GM19025 (cell line): ENCODE measurements around the gene TFF3.

Experiments used
- ATAC-seq: cut with Tn5 transposase; IDR thresholded peaks from one replicate; pipeline ENCODE4 v1.9.1; 2021; ENCODE audit warnings: mild to moderate bottlenecking, low read depth, moderate library complexity; ENCODE audit not compliant: unreplicated experiment

The TFF3 gene

DNA sequence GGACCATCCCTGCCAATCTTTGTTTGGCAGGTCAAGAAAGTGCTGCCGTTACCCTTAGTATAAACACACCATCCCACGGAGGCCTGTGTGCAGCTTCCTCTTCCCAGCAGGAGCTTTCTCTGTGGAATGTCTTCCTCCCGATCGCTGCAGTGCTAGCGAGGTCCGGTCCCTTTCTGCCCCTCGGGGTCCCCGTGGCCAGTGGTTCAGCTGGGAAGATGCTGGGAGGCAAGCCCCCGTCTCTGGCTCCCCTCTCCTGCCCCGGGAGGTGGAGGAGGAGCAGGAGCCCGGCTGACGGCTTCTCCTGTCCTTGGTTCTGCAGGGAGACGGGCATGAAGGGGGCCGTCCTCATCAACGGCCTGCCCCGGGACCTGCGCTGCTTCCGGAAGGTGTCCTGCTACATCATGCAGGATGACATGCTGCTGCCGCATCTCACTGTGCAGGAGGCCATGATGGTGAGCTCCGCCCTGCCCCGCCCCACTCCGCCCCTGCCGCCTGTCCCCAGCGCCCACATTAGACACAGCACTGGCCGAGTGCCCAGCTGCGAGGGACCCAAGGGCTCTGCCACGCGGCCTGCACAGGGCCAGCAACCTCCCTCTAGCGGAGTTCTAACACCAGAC is 42.1 kb downstream of the TFF3 start:
- ATAC-seq, result no peak

DNA sequence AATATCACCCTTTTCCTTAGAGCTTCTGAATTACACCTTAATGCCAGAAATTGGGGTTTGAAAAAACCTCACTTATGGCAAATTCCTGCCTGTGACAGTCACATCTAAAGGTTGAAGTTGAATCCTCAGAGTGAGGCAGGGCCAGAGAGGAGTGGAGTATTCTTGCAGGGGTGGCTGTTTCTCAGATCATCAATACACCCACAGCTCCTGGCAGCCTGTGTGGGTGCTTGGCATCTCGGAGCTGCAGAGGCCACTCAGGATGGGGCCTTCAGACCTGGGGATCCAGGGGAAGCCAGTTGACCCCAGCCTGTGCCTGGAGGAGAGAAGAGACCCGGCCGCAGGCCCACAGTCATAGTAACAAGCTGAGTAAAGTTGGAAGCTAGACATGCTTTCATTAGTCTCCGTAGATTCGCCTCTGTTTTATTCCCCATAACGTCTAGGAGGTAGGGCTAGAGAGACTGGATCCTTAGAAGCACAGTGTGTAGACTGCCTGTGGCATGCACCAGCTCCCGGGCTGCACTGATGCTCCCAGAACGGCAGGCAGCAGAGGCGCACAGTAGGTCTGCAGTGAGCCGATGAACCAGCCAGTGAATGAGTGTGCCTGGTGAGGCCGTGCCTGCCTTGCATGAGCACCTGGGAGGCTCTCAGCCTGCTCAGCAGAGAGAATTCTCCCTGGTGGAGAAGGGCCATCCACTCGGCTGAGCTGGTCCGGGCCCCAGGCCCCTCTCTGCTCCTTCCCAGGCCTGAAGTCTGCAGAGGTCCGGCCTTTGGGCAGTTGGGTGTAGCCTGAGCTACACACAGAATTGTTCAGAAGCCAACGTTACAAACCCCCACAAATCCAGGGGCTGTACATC is 42.9 kb downstream of the TFF3 start:
- no peak for ATAC-seq

DNA sequence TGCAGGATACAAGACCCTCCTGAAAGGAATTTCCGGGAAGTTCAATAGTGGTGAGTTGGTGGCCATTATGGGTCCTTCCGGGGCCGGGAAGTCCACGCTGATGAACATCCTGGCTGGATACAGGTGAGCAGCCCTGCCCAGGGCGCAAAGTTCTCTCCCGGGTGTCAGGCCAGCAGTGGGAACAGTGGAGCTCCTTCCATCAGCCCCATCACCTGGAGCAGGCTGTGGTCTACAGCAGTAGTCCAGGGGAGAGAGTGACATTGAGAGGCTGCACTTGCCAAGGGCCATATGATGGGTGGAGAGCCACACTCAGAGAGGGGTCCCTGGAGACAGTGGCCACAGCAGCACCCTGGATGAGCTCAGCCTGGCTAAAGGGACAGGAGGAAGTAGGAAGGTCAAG is 44.1 kb downstream of the TFF3 start:
- no peak for ATAC-seq

DNA sequence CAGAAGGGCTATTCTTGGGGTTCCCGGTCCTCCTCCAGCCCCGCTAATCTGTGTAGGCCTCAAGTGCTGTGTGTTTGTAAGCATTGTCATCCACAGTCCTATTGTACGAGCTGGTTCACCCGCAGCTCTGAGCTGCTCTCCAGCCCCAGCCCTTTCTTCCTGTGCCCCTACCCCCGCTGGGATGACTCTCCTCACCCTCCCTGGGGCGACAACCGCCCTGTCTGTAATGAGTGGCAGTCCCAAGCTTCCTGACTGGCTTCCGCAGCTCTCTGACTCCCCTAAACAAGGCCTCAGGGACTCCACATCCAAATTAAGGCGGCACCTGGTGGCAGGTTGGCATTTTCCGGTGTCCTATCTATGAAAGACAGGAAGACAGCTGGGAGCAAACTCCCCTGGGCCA is 45.8 kb downstream of the TFF3 start:
- ATAC-seq, result no peak

DNA sequence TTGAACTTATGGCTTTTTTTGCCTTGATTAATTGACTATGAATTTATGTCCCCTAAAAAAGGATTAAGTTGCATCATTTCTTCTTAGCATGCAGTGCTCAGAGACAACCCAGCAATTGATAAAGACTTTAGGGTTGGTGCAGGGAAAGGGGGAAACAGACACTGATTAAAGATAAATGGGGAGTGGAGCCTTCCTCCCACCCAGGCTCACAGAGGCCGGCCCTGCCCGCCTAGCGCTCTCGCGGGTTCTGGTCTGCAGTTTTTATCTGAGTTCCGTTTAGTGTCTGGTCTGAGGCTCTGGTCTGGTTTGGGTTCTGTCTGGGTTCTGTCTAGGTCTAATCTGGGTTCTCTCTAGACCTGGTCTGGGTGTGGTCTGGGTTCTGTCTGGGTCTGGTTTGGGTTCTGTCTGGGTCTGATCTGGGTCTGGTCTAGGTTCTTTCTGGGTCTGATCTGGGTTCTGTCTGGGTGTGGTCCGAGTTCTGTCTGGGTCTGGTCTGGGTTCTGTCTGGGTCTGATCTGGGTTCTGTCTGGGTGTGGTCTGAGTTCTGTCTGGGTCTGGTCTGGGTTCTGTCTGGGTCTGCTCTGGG is 48.1 kb downstream of the TFF3 start:
- no peak for ATAC-seq

DNA sequence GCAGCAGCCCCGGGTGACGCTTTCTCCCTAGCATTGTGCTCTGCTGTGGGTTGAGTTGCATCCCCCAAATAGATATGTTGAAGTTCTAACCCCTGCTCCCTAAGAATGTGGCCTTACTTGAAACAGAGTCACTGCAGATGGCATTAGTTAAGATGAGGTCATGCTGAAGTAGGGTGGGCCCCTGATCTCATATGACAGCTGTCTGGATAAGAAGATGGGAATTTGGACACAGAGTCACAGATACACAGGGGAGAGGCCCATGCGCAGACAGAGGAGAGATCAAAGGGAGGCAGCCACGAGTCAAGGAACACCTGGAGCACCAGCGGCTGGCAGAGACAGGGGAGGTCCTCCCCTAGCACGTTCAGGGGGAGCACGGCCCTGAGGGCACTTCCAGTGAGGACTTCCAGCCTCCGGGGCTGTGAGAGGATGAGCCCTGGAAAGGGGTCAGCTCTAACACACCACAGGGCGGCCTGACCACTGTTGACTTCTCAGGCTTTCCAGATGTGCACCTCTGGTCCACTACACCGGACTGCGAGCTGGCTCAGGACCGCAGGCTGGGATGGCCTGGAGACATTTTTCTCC is 49.9 kb downstream of the TFF3 start:
- ATAC-seq, result no peak

DNA sequence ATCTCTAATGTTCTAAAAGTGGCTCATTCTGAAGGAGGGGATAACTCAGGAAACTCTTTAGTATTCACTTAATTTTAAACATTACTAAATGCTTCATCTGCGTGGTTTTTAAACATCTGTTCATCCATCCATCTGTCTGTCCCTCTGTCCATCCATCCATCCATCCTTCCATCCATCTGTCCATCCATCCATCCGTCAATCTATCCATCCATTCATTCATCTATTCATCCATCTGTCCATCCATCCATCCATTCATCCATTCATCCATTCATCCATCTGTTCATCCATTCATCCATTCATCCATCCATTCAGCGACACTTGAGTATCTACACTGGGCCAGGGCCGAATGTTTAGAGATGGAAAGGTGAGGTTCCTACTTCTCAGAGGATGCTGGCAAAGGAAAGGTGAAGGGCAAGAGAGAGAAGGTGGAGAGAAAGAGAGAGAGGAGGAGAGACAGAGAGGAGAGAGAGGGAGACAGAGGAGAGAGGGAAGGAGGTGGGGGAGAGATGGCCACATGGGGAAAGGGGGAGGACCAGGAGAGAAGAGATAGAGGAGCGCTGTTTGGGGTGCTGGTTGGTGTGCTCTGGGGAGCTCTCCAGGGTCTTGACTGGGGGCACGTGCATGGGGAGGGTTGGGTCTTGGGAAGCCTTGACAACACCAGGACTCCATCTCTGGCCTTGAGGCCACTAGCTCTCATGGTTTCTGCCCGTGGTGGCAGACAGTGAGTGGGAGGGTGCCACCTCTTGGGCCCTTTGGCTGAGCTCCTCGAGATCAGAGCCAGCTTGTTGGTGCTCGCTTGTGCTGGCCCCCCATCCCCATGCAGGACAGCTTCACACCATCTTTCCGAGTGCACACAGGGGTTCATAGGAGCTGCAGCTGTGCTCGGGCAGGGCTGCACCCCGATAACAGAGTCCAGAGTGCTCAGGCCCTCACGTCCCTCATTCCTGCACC is 50.7 kb downstream of the TFF3 start:
- no peak for ATAC-seq

DNA sequence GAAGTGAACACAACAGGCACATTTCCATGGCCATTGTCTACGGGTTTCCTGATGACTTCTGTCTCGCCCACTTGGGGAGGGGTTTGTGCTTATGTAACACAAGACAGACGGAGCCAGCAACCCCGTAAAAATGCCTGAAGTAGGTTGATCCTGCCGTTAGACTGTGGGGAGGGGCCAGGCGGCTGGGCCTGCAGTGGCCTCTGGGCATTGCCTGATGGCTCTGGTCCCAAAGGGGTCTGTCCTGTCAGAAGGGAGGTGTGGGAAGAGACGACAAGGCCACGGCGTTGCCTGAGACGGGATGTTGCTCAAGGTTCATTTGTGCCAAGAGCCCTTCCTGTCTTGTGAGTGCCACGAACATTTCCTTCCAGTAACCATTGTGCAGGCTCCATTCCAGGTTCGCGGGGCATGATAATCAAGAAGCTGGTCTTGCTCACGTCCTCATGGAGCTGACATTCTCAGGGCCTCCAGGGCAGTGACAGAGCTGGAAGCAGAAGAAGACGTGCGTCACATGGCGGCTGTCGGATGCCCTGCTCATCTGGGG is 51.5 kb downstream of the TFF3 start:
- no peak for ATAC-seq

DNA sequence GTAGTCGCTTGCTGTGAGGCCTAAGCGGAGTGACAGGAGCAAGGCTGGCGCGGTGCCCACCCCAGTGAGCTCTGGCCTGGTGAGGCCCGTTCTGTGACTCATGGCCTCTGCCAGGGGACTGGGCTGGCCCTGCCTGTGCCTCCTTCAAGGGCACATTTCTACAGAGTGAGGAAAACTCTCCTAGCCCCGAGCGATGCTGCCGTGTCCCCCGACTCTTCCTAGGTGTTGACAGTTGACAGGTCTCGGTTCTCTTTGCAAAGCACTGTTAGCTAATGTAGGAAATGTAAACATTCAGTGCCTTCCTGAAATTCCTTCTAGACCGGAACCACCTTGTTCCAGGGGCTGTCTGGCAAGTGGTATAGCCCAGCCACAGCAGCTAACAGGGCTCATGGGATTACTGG is 52.4 kb downstream of the TFF3 start:
- ATAC-seq, result no peak

DNA sequence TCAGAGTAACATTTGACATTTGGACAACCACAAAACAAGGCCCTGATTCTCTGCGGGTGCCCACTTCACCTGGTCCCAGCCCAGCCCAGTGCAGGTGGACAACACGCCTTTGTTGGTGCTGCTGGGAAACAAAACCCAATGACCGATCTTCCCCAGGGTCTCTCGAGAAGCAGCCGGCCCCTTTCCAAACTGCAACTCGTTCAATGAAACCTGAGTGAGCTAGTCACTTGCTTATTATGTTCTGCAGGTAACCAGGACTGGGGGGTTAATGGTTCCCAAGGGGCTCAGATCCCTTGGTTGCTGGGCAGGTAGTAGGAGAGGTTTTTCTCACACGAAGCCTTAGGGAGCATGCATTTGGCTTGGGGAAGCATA is 53.4 kb downstream of the TFF3 start:
- no peak for ATAC-seq
